ENCODE measurements around the gene FLT4. TPM values are rescaled to one million over a fixed set of nuclear protein-coding genes. Genes with fewer than 3 reads are reported as not detected.

Gene FLT4
- polyA plus RNA-seq, 2 donors, result 2.8 to 4.0 TPM

DNA sequence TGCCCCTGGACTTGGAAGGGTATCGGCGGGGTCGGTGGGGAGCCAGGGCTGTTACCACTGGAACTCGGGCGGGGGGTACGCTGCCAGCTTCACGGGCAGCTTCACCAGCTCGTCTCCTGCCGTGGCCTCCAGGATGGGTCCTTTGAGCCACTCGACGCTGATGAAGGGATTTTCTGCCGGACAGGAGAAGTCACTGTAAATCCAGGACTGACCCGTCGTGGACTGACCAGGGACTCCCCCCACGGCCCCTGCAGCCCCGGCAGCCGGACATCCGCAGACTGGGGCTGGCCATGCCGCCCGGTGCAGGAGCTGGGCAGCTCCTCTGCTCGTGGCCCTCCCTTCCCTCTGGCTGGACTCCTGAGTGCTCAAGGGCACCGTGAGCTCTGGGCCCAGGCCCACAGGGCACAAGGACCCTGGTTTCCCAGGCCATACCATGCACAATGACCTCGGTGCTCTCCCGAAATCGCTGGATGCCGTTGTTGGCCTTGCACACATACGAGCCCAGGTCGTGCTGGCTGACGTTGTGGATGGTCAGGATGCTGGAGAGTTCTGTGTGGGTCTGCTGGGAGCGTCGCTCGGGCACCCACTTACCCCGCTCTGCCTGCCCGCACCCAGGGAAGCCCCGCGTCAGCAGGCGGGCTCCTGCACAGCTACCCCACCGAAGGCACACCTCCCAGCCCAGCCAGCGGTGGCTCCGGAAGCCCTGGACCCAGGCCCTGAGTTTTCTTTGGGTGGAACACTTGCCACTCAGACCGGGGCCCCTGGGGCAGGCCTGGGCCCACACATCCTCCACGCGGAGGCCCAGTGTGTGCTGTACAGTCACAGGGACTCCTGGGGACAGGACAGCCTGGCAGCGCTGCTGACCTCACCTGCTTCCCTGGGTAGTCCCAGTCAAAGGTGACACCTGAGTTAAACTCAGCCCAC lies 20.3 kb downstream of the FLT4 start:
- Histone ChIP-seq H3K27me3 (ENCODE audit: control insufficient read depth in 1 of 2, insufficient read depth in 2 of 2, low read length in 2 of 2) (no peaks in the 10 kb centered on the region), H3K4me3 (ENCODE audit: low read depth in 1 of 2, low read length in 2 of 2) (no peak overlapping the region), H3K9me3 (ENCODE audit: control insufficient read depth in 2 of 2, insufficient read depth in 1 of 2, low read depth in 1 of 2, low read length in 1 of 2) (peaks cover 0 to 2% of the 10 kb centered on the region in 2 donors), H3K27ac (ENCODE audit: low read depth in 2 of 2, low read length in 1 of 2) (no peak overlapping the region), H3K4me1 (ENCODE audit: control insufficient read depth in 2 of 2, insufficient read depth in 2 of 2, low read length in 1 of 2) (no peaks in the 10 kb centered on the region), H3K36me3 (ENCODE audit: control insufficient read depth in 2 of 2, insufficient read depth in 2 of 2, low read length in 1 of 2) (no peaks in the 10 kb centered on the region)
- WGBS, 2 donors, result 84% methylated on average over 43 to 44 of the region's 44 CpGs

DNA sequence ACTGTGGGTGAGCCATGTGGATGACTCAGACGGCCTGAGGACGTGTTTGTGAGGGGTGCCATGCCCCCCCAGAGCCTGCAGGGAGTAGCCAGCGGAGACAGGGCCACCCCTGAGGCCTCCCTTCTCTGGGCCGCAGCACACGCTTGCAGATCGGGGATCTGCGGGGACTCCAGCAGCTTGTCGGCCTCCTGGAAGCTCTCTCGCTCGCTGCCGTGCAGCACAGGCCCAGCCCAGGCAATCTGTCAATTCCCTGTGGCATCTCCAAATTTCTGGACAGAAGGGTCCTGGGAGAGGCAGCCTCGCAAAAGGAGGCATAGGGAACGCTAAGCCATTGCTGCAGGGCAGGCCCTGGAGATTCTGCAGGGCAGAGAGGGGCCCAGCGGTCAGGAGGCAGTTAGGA lies 21.2 kb downstream of the FLT4 start:
- Histone ChIP-seq H3K9me3 (ENCODE audit: control insufficient read depth in 2 of 2, insufficient read depth in 1 of 2, low read depth in 1 of 2, low read length in 1 of 2) (peaks cover 0 to 2% of the 10 kb centered on the region in 2 donors), H3K4me3 (ENCODE audit: low read depth in 1 of 2, low read length in 2 of 2) (no peak overlapping the region), H3K27me3 (ENCODE audit: control insufficient read depth in 1 of 2, insufficient read depth in 2 of 2, low read length in 2 of 2) (no peaks in the 10 kb centered on the region), H3K27ac (ENCODE audit: low read depth in 2 of 2, low read length in 1 of 2) (no peak overlapping the region), H3K4me1 (ENCODE audit: control insufficient read depth in 2 of 2, insufficient read depth in 2 of 2, low read length in 1 of 2) (no peaks in the 10 kb centered on the region), H3K36me3 (ENCODE audit: control insufficient read depth in 2 of 2, insufficient read depth in 2 of 2, low read length in 1 of 2) (no peaks in the 10 kb centered on the region)
- 58 to 59% methylated on average over 14 of the region's 14 CpGs for WGBS, 2 donors

DNA sequence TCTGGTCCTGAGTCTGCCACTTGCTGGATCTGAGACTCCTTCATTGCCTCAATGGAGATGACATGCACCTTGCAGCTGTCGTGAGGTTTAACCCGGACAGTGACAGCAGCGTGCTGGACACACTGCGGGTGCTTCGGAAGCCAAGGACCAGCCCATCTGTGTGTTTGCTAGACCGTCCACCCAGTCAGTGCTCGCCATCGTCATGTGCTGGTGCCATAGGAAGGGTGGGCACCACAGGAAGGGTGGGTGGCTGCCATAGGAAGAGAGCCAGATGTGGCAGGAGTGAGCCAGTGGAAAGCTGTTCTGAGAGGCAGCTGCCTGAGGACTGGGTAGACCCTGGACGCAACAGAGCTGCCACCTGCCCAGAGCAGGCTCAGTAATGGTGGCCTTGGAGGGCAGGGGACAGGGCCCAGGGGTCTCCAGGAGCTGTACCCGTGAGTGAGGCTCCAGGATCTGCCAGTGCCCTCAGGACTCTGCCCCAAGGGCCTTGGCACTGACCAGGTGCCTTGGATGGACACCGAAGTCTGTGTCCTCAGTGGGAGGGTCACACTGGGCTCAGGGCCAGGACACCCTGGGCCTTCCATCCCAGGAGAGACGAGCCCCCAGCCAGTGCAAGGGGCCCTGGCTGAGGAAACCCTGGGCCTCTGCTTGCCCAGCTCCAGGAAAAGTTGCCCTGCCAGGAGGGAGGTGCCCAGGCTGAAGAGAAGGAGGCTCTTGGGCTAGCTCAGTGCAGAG lies 21.8 kb downstream of the FLT4 start:
- Histone ChIP-seq H3K36me3 (ENCODE audit: control insufficient read depth in 2 of 2, insufficient read depth in 2 of 2, low read length in 1 of 2) (no peaks in the 10 kb centered on the region), H3K9me3 (ENCODE audit: control insufficient read depth in 2 of 2, insufficient read depth in 1 of 2, low read depth in 1 of 2, low read length in 1 of 2) (peaks cover 0 to 2% of the 10 kb centered on the region in 2 donors), H3K4me3 (ENCODE audit: low read depth in 1 of 2, low read length in 2 of 2) (no peak overlapping the region), H3K27me3 (ENCODE audit: control insufficient read depth in 1 of 2, insufficient read depth in 2 of 2, low read length in 2 of 2) (no peaks in the 10 kb centered on the region), H3K27ac (ENCODE audit: low read depth in 2 of 2, low read length in 1 of 2) (no peak overlapping the region), H3K4me1 (ENCODE audit: control insufficient read depth in 2 of 2, insufficient read depth in 2 of 2, low read length in 1 of 2) (no peaks in the 10 kb centered on the region)
- 79 to 84% methylated on average over 12 of the region's 12 CpGs for WGBS, 2 donors

DNA sequence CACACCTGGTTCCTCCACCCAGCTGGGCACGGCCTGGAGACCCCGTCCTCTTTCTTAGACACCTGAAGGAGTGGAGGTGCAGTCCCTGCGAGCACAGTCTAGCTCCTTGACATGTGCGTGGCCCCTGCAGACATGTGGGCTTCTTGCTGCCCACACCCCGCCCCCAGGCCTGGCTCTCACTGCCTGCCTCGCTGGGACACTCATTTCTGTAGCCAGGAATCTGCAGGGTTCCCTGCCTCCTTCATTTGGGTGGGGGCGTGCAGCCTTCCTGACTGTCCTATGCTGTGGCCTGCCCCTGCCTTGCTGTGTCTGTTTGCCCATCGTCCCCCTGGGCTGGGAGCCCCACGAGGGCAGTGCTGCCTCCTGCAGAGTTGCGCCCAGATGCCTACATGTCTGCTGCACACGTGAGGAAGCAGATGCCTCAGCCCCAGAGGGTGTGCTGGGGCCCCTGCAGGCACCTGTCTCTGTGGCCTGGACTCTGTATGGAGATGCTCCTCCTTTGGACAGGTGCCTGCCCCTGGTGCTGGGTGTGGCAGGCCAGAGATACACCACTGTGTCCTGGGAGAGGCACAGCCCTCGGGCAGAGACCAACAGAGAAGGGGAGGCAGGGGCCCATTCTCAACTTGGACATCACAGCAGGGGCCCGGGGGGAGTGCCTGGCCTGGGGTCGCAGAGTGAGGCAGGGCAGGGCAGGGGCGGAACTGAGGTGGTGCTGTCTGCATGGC lies 22.6 kb downstream of the FLT4 start:
- Histone ChIP-seq H3K27me3 (ENCODE audit: control insufficient read depth in 1 of 2, insufficient read depth in 2 of 2, low read length in 2 of 2) (no peaks in the 10 kb centered on the region), H3K4me3 (ENCODE audit: low read depth in 1 of 2, low read length in 2 of 2) (no peak overlapping the region), H3K27ac (ENCODE audit: low read depth in 2 of 2, low read length in 1 of 2) (no peak overlapping the region), H3K4me1 (ENCODE audit: control insufficient read depth in 2 of 2, insufficient read depth in 2 of 2, low read length in 1 of 2) (no peaks in the 10 kb centered on the region), H3K9me3 (ENCODE audit: control insufficient read depth in 2 of 2, insufficient read depth in 1 of 2, low read depth in 1 of 2, low read length in 1 of 2) (peaks cover 0 to 2% of the 10 kb centered on the region in 2 donors), H3K36me3 (ENCODE audit: control insufficient read depth in 2 of 2, insufficient read depth in 2 of 2, low read length in 1 of 2) (no peaks in the 10 kb centered on the region)
- WGBS, 2 donors, result 62 to 68% methylated on average over 15 of the region's 15 CpGs

DNA sequence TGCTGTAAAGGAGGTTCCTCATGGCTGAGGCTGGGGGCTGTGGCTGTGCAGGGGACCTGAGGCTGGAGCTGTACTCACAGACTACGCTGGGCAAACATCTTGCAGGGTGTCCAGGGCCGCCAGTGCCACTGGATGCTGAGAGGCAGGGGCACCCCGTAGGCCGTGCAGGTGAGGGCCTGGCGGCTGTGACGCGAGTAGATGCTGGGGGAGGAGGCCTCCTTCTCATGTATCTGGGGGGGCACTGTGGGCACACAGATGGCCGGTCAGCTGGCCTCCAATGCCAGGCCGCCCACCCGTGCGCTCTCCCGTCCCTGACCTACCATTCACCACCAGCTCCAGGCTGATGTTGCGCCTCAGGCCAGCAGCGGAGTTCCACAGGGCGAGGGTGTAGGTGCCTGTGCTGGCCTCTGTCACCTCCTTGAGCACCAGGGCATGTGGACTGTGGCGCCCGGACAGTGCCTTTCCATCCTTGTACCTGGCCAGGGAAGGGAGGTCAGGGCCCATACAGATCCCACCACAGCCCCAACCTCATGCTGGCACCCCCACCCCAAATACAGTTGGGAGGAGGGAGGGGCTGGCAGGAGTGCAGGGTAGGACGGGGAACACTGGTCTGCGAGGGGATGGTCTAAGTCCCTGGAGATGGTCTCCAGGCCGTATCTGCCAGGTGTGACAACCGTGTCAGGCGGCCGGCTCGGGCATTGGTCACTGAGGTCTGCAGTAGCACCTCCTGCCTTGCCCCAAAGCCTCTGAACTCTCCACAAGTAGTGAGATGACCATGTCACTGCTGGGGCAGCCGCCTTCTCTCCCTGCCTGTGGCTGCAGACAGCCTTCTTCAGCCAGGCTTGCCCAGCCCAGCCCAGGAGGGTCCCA lies 23.4 kb downstream of the FLT4 start:
- WGBS, 2 donors, result 86 to 93% methylated on average over 17 to 25 of the region's 25 CpGs
- Histone ChIP-seq H3K36me3 (ENCODE audit: control insufficient read depth in 2 of 2, insufficient read depth in 2 of 2, low read length in 1 of 2) (no peaks in the 10 kb centered on the region), H3K27ac (ENCODE audit: low read depth in 2 of 2, low read length in 1 of 2) (no peak overlapping the region)

DNA sequence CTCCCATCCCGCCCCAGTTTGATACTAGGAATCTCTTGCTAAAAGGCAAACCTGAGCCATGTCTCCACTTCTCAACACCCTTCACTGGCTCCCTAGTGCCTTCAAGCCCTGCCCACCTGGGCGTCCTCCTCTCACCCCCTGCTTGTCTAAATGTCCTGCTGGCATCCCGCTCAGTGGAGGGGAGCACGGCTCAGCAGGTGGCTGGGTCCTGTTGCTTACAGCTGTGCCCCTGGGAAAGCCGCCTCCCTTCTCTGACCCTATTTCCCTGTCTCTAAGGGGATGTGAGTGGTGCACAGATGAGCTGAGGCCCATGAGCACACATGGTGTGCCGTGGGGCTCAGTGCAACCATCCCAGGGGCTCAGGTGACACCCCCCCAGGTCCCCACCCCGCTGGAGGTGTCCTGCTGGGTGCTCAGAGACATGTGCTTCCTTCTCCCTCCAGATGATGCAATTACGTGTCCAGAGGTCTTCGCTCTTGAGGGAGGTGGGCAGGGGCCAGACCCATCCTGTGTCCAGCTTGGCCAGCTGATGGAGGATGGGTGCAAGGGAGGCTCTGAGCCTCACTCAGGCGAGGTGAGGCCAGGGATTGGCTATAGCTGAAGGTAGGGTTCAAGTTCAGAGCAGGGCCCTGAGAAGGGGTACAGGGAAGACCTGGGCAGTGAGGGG lies 24.1 kb downstream of the FLT4 start:
- Histone ChIP-seq H3K27me3 (ENCODE audit: control insufficient read depth in 1 of 2, insufficient read depth in 2 of 2, low read length in 2 of 2) (no peaks in the 10 kb centered on the region), H3K36me3 (ENCODE audit: control insufficient read depth in 2 of 2, insufficient read depth in 2 of 2, low read length in 1 of 2) (no peaks in the 10 kb centered on the region), H3K9me3 (ENCODE audit: control insufficient read depth in 2 of 2, insufficient read depth in 1 of 2, low read depth in 1 of 2, low read length in 1 of 2) (no peaks in the 10 kb centered on the region), H3K27ac (ENCODE audit: low read depth in 2 of 2, low read length in 1 of 2) (no peak overlapping the region), H3K4me1 (ENCODE audit: control insufficient read depth in 2 of 2, insufficient read depth in 2 of 2, low read length in 1 of 2) (no peaks in the 10 kb centered on the region), H3K4me3 (ENCODE audit: low read depth in 1 of 2, low read length in 2 of 2) (no peak overlapping the region)
- WGBS, 2 donors, result 71 to 79% methylated on average over 10 of the region's 10 CpGs

More for the DNA sequence above, 23.4 kb downstream of the FLT4 start:
- H3K4me1 ChIP-seq (ENCODE audit: control insufficient read depth in 2 of 2, insufficient read depth in 2 of 2, low read length in 1 of 2), result no peaks in the 10 kb centered on the region
- H3K27me3 ChIP-seq (ENCODE audit: control insufficient read depth in 1 of 2, insufficient read depth in 2 of 2, low read length in 2 of 2), result no peaks in the 10 kb centered on the region
- H3K9me3 ChIP-seq (ENCODE audit: control insufficient read depth in 2 of 2, insufficient read depth in 1 of 2, low read depth in 1 of 2, low read length in 1 of 2), result peaks cover 0 to 2% of the 10 kb centered on the region in 2 donors
- no peak overlapping the region for H3K4me3 ChIP-seq (ENCODE audit: low read depth in 1 of 2, low read length in 2 of 2)

DNA sequence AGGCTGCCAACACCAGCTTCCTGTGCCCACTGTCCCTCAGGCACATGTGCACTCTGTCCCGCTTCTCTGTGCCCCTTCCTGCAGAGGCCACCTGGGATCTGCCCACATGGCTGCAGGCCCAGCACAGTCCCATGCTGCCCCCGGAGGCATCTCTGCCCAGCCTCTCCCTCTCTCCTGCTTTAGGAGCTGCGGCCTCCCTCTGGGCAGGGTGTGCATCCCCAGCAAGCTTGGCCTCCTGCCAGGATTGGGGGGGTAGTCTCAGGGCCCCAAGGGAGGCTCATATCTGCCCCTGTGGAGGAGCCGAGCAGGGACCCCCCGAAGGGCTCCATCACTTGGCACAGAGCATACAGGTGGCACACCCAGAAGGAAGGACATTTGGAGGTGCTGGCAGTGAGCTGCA lies 24.8 kb downstream of the FLT4 start:
- H3K9me3 ChIP-seq (ENCODE audit: control insufficient read depth in 2 of 2, insufficient read depth in 1 of 2, low read depth in 1 of 2, low read length in 1 of 2), result no peaks in the 10 kb centered on the region
- no peak overlapping the region for H3K4me3 ChIP-seq (ENCODE audit: low read depth in 1 of 2, low read length in 2 of 2)
- H3K27ac ChIP-seq (ENCODE audit: low read depth in 2 of 2, low read length in 1 of 2), result no peak overlapping the region
- H3K27me3 ChIP-seq (ENCODE audit: control insufficient read depth in 1 of 2, insufficient read depth in 2 of 2, low read length in 2 of 2), result no peaks in the 10 kb centered on the region
- no peaks in the 10 kb centered on the region for H3K36me3 ChIP-seq (ENCODE audit: control insufficient read depth in 2 of 2, insufficient read depth in 2 of 2, low read length in 1 of 2)
- 43 to 58% methylated on average over 5 of the region's 5 CpGs for WGBS, 2 donors
- peaks cover 0 to 4% of the 10 kb centered on the region in 2 donors for H3K4me1 ChIP-seq (ENCODE audit: control insufficient read depth in 2 of 2, insufficient read depth in 2 of 2, low read length in 1 of 2)

DNA sequence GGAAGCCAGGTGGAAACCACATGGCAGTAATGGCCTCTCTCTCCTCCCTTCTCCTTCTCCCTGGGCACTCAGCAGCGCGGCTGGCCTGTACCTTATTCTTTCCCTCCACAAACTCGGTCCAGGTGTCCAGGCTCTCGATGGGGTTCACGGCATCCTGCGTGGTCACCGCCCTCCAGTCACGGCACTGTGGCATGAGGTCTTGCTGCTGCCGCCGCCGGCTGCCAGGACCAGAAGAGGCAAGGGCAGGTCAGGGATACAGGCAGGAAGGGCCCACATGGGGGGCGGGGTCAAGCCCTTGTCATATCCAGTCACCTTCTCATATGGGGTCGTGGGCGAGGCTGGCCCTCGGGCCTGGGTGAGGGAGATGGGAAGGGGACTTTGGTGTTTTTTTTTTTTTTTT lies 25.6 kb downstream of the FLT4 start:
- Histone ChIP-seq H3K4me3 (ENCODE audit: low read depth in 1 of 2, low read length in 2 of 2) (no peak overlapping the region), H3K4me1 (ENCODE audit: control insufficient read depth in 2 of 2, insufficient read depth in 2 of 2, low read length in 1 of 2) (peaks cover 3 to 7% of the 10 kb centered on the region in 2 donors), H3K27ac (ENCODE audit: low read depth in 2 of 2, low read length in 1 of 2) (no peak overlapping the region), H3K27me3 (ENCODE audit: control insufficient read depth in 1 of 2, insufficient read depth in 2 of 2, low read length in 2 of 2) (no peaks in the 10 kb centered on the region), H3K9me3 (ENCODE audit: control insufficient read depth in 2 of 2, insufficient read depth in 1 of 2, low read depth in 1 of 2, low read length in 1 of 2) (no peaks in the 10 kb centered on the region), H3K36me3 (ENCODE audit: control insufficient read depth in 2 of 2, insufficient read depth in 2 of 2, low read length in 1 of 2) (no peaks in the 10 kb centered on the region)
- WGBS, 2 donors, result 75 to 84% methylated on average over 15 of the region's 15 CpGs

All from esophagus (tissue), 2 donors.